T-helper 1 cell treated with Interleukin-12 subunit alpha and Interleukin-12 subunit beta and Interleukin-4 antibody, amounts not matched to agents 30 ng/mL and 1 ng/mL, for 36 hours (primary cell): ENCODE results near the gene ECHDC3. TPM values are rescaled to one million over a fixed set of nuclear protein-coding genes. Genes with fewer than 3 reads are reported as not detected.
"Not testable (repeated sequence)": the region's sequence is repeated elsewhere in the genome, so short reads cannot be mapped to it uniquely, and the experiment has no call there.

Experiments
- intact Hi-C: fragments of 100-400 bp; cut with micrococcal nuclease; formaldehyde crosslinking; loops from one replicate; pipeline ENCODE4 v1.15.1; 2024
- total RNA-seq: library from RNA; stranded (reverse); gene quantifications from 2 replicates; pipeline ENCODE4 v1.2.3, GENCODE V29; 2022

Gene ECHDC3
- 0.17 and 0.49 TPM in 2 replicates for total RNA-seq

- intact Hi-C loops: loop anchor here (1.0 kb wide), 1 partner anchor 32 kb away; no protein-coding TSS in a partner anchor
Observed at GRCh38 chr10:11742009-11742778, at the start of gene ECHDC3. TSS of gene ECHDC3 (plus strand) at chr10:11742382. CDS start at chr10:11742577, 195 bp downstream.

GRCh38 chr10:11693376-11693775 lies 48.8 kb upstream of the ECHDC3 start:
- intact Hi-C loops: no loop called here

GRCh38 chr10:11695779-11696178 lies 46.4 kb upstream of the ECHDC3 start:
- intact Hi-C loops: no loop called here

GRCh38 chr10:11697718-11698527 lies 44.3 kb upstream of the ECHDC3 start:
- intact Hi-C loops: loop anchor here (1.0 kb wide), 1 partner anchor 60 kb away; no protein-coding TSS in a partner anchor

GRCh38 chr10:11698691-11699549 lies 43.3 kb upstream of the ECHDC3 start:
- intact Hi-C loops: loop anchor here (1.0 kb wide), 1 partner anchor 59 kb away; no protein-coding TSS in a partner anchor

GRCh38 chr10:11699550-11700097 lies 42.6 kb upstream of the ECHDC3 start:
- intact Hi-C loops: no loop called here

GRCh38 chr10:11700539-11700938 lies 41.6 kb upstream of the ECHDC3 start:
- intact Hi-C loops: no loop called here

GRCh38 chr10:11701451-11702095 lies 40.6 kb upstream of the ECHDC3 start:
- intact Hi-C loops: no loop called here

- intact Hi-C loops: no loop called here
Observed at GRCh38 chr10:11702264-11702663, 39.9 kb upstream of the ECHDC3 start.

GRCh38 chr10:11704092-11704491 lies 38.1 kb upstream of the ECHDC3 start:
- intact Hi-C loops: no loop called here

GRCh38 chr10:11705722-11706121 lies 36.5 kb upstream of the ECHDC3 start:
- intact Hi-C loops: no loop called here

- intact Hi-C loops: no loop called here
Observed at GRCh38 chr10:11706895-11707567, 35.2 kb upstream of the ECHDC3 start.

- intact Hi-C loops: no loop called here
Observed at GRCh38 chr10:11707624-11708350, 34.4 kb upstream of the ECHDC3 start.

- intact Hi-C loops: not testable (repeated sequence)
Observed at GRCh38 chr10:11708801-11709200, 33.4 kb upstream of the ECHDC3 start.

GRCh38 chr10:11712744-11713143 lies 29.4 kb upstream of the ECHDC3 start:
- intact Hi-C loops: no loop called here

GRCh38 chr10:11713186-11713743 lies 28.9 kb upstream of the ECHDC3 start:
- intact Hi-C loops: no loop called here

- intact Hi-C loops: no loop called here
Observed at GRCh38 chr10:11713963-11714362, 28.2 kb upstream of the ECHDC3 start.

GRCh38 chr10:11714750-11715365 lies 27.3 kb upstream of the ECHDC3 start:
- intact Hi-C loops: no loop called here
